HEK293 (cell line): Measurements from ENCODE around the gene HOXB9.
A peak's percentile ranks its signal among the peaks of the same experiment; 100 is the strongest.

ENCODE experiments used
- CTCF ChIA-PET: fragments of 350-600 bp; formaldehyde crosslinking; extraction: SDS; loops from one replicate; lab custom pipeline; 2021; ENCODE audit warnings: antibody characterized with exemption; lab: Yijun Ruan, JAX
- POLR2A ChIA-PET: fragments of 300-600 bp; formaldehyde crosslinking; extraction: SDS; loops from one replicate; lab custom pipeline; 2020; ENCODE audit warnings: antibody characterized with exemption, inconsistent platforms; lab: Yijun Ruan, JAX
- H3K27ac ChIP-seq: fragments of 200-500 bp; sonication (Bioruptor generic); 2 replicates; pipeline ENCODE4 v1.5.1; 2014; ENCODE audit warnings: low read depth, low read length, control low read depth, inconsistent platforms; ENCODE audit errors: extremely low read depth
- H3K36me3 ChIP-seq, 2 experiments: fragments of 200-500 bp in 1 of 2; sonication (Bioruptor generic) in 1 of 2; 1 replicate in 1 of 2; 2 replicates in 1 of 2; pipeline ENCODE4 v1.5.1; 2014 to 2017; ENCODE audit warnings: inconsistent platforms in 2 of 2, low read length in 2 of 2; ENCODE audit not compliant: control insufficient read depth in 2 of 2, insufficient read depth in 1 of 2
- H3K4me1 ChIP-seq: fragments of 200-500 bp; sonication (Bioruptor generic); 2 replicates; pipeline ENCODE4 v1.5.1; 2014; ENCODE audit warnings: mild to moderate bottlenecking, low read length, inconsistent platforms; ENCODE audit not compliant: control insufficient read depth, insufficient read depth
- H3K4me3 ChIP-seq: 2 replicates; pipeline ENCODE4 v1.5.1; 2011; ENCODE audit warnings: low read depth, mild to moderate bottlenecking, control low read depth, low read length, moderate library complexity
- H3K9me3 ChIP-seq: fragments of 200-500 bp; sonication (Bioruptor generic); 2 replicates; pipeline ENCODE4 v1.5.1; 2014; ENCODE audit warnings: low read depth, low read length, inconsistent platforms; ENCODE audit not compliant: control insufficient read depth, insufficient read depth
- ELK4 ChIP-seq: IDR thresholded peaks from 2 replicates; pipeline ENCODE4 v1.6.1; 2011; ENCODE audit warnings: mild to moderate bottlenecking, low read depth, low read length, borderline replicate concordance
- HOXD13 ChIP-seq: sonication (generic); formaldehyde crosslinking; IDR thresholded peaks from 2 replicates; pipeline ENCODE4 v1.8.0; 2022; ENCODE audit warnings: missing genetic modification reagents, borderline replicate concordance
- KLF10 ChIP-seq: fragments of 450-650 bp; IDR thresholded peaks from 2 replicates; pipeline ENCODE4 v1.5.1; 2018; ENCODE audit warnings: missing biosample characterization, mild to moderate bottlenecking, missing genetic modification characterization
- PRDM1 ChIP-seq: fragments of 450-650 bp; formaldehyde crosslinking; IDR thresholded peaks from 2 replicates; pipeline ENCODE4; 2016; ENCODE audit warnings: missing biosample characterization, missing genetic modification characterization
- PRDM6 ChIP-seq: fragments of 450-650 bp; formaldehyde crosslinking; IDR thresholded peaks from 2 replicates; pipeline ENCODE4 v1.5.1; 2017; ENCODE audit warnings: missing biosample characterization, missing genetic modification characterization
- SCRT2 ChIP-seq: fragments of 450-650 bp; formaldehyde crosslinking; IDR thresholded peaks from 2 replicates; pipeline ENCODE4 v1.5.1; 2016; ENCODE audit warnings: missing biosample characterization, missing genetic modification characterization
- ZBTB48 ChIP-seq: fragments of 450-650 bp; formaldehyde crosslinking; IDR thresholded peaks from 2 replicates; pipeline ENCODE4 v1.5.1; 2016; ENCODE audit warnings: missing biosample characterization, missing genetic modification characterization
- ZNF155 ChIP-seq: fragments of 450-650 bp; formaldehyde crosslinking; IDR thresholded peaks from 2 replicates; pipeline ENCODE4 v1.5.1; 2016; ENCODE audit warnings: missing biosample characterization, missing genetic modification characterization
- ZNF223 ChIP-seq: fragments of 450-650 bp; formaldehyde crosslinking; IDR thresholded peaks from 2 replicates; pipeline ENCODE4 v1.5.1; 2016; ENCODE audit warnings: missing biosample characterization, missing genetic modification characterization
- ZNF311 ChIP-seq: fragments of 450-650 bp; formaldehyde crosslinking; IDR thresholded peaks from 2 replicates; pipeline ENCODE4 v1.5.1; 2017; ENCODE audit warnings: missing biosample characterization, missing genetic modification characterization, borderline replicate concordance
- ZNF335 ChIP-seq: fragments of 450-650 bp; formaldehyde crosslinking; conservative IDR thresholded peaks from 2 replicates; pipeline ENCODE4 v1.5.1; 2016; ENCODE audit warnings: missing biosample characterization, missing genetic modification characterization
- ZNF518A ChIP-seq: fragments of 450-650 bp; formaldehyde crosslinking; conservative IDR thresholded peaks from 2 replicates; pipeline ENCODE4 v1.5.1; 2016; ENCODE audit warnings: low read depth, missing biosample characterization, missing genetic modification characterization
- ZNF571 ChIP-seq: fragments of 450-650 bp; formaldehyde crosslinking; IDR thresholded peaks from 2 replicates; pipeline ENCODE4 v1.5.0; 2017; ENCODE audit warnings: missing biosample characterization, missing genetic modification characterization
- ZNF580 ChIP-seq: fragments of 450-650 bp; formaldehyde crosslinking; IDR thresholded peaks from 2 replicates; pipeline ENCODE4 v1.5.1; 2016; ENCODE audit warnings: missing biosample characterization, missing genetic modification characterization
- ZNF600 ChIP-seq: fragments of 450-650 bp; formaldehyde crosslinking; IDR thresholded peaks from 2 replicates; pipeline ENCODE4 v1.5.1; 2016; ENCODE audit warnings: missing biosample characterization, missing genetic modification characterization
- ZNF791 ChIP-seq: fragments of 450-650 bp; formaldehyde crosslinking; IDR thresholded peaks from 2 replicates; pipeline ENCODE4 v1.5.1; 2016; ENCODE audit warnings: missing biosample characterization, missing genetic modification characterization
- ZNF792 ChIP-seq: fragments of 450-650 bp; formaldehyde crosslinking; IDR thresholded peaks from 2 replicates; pipeline ENCODE4 v1.5.1; 2016; ENCODE audit warnings: missing biosample characterization, missing genetic modification characterization
- ZNF830 ChIP-seq: fragments of 450-650 bp; IDR thresholded peaks from 2 replicates; pipeline ENCODE4 v1.5.0; 2018; ENCODE audit warnings: missing biosample characterization, missing genetic modification characterization, low read depth, mild to moderate bottlenecking, moderate library complexity
- TF ChIP-seq, protein P1 (sequence below): fragments of 450-650 bp; formaldehyde crosslinking; IDR thresholded peaks from 2 replicates; pipeline ENCODE4 v1.5.1; 2016; ENCODE audit warnings: missing biosample characterization, missing genetic modification characterization
- TF ChIP-seq, protein P2 (sequence below): fragments of 450-650 bp; formaldehyde crosslinking; IDR thresholded peaks from 2 replicates; pipeline ENCODE4 v1.5.1; 2016; ENCODE audit warnings: missing biosample characterization, missing genetic modification characterization
- TF ChIP-seq, protein P3 (sequence below): fragments of 450-650 bp; formaldehyde crosslinking; IDR thresholded peaks from 2 replicates; pipeline ENCODE4 v1.5.1; 2016; ENCODE audit warnings: missing biosample characterization, missing genetic modification characterization

HOXB9 gene

DNA sequence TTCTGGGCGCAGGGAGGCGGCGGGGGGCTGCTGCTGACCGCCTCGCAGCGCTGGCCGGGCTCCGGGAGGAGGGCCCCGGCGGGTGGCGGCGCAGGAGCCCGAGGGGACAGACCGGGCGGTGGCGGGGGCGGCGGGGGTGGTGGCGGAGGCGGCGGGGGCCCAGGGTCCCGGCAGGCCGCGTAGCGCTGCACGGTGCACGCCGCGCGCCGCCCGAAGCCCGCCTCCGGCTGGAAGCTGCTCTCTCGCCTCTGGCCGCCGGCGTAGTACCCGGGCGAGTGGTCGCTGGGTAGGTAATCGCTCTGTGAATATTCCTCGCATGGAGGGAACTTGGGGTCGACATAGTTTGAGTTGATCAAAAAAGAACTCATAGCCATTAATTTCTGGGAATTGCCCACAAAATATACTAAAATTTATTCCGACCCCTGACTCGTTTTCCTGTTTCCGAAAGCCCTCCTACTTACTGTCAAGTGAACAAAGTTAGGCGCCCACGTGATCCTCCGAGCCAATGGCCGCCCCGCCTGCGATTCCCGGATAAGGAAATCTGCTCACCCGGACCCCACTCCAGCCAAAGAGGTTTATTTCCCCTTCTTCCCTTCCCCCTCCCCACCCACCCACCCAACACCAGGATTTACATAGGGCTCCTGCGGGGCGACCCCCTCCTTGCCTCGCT is 48.1 kb downstream of the HOXB9 start, which contains the start of gene HOXB4 (continued):
- TF ChIP-seq ZNF518A (tag by site-specific recombination) (no peak), ZNF311 (tag by site-specific recombination) (no peak), ZNF830 (tag by site-specific recombination) (no peak), ELK4 (no peak), ZBTB48 (tag by site-specific recombination) (peak; percentile 67; the same call in 1 of the 2 replicates), ZNF335 (peak; percentile 35; the same call in 1 of the 2 replicates), ZNF155 (tag by site-specific recombination) (no peak)
- TF ChIP-seq, protein P1, sequence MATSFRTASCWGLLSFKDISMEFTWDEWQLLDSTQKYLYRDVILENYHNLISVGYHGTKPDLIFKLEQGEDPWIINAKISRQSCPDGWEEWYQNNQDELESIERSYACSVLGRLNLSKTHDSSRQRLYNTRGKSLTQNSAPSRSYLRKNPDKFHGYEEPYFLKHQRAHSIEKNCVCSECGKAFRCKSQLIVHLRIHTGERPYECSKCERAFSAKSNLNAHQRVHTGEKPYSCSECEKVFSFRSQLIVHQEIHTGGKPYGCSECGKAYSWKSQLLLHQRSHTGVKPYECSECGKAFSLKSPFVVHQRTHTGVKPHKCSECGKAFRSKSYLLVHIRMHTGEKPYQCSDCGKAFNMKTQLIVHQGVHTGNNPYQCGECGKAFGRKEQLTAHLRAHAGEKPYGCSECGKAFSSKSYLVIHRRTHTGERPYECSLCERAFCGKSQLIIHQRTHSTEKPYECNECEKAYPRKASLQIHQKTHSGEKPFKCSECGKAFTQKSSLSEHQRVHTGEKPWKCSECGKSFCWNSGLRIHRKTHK (tag by site-specific recombination), result no peak
- TF ChIP-seq, protein P2, sequence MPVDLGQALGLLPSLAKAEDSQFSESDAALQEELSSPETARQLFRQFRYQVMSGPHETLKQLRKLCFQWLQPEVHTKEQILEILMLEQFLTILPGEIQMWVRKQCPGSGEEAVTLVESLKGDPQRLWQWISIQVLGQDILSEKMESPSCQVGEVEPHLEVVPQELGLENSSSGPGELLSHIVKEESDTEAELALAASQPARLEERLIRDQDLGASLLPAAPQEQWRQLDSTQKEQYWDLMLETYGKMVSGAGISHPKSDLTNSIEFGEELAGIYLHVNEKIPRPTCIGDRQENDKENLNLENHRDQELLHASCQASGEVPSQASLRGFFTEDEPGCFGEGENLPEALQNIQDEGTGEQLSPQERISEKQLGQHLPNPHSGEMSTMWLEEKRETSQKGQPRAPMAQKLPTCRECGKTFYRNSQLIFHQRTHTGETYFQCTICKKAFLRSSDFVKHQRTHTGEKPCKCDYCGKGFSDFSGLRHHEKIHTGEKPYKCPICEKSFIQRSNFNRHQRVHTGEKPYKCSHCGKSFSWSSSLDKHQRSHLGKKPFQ (tag by site-specific recombination), result no peak

DNA sequence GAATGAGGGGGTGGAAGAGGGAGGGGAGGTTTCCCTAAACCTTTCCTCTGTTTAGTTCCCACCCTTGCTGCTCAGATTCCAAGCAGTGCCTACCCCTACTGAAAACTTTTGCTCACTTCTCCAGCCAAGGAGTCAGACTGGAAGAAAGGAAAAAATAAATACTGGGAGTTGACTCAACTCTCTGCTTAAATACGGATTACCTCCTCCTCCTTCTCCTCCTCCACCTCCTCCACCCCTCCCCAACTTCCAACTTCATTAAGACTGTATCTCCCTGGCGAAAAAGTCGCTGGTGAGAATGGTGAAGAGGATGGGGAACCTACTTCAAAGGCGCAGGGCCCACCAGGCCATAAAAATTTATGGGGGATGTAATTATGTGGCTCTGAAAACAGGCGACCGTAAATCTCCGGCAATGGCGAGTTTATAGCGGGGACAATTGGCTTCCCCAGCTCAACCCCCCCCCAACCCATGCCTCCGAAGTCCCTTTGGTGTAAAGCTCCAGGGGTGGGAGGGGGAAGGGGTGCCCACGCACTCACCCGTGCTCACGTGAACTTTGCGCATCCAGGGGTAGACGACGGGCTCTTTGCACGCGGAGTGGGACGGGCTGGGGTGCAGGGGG is 48.7 kb downstream of the HOXB9 start:
- Histone ChIP-seq H3K4me1 (peaks cover 71% of the 10 kb centered on the region), H3K27ac (peak overlapping the region; percentile 93), H3K36me3 (peaks cover 0 to 17% of the 10 kb centered on the region in 2 experiments; a peak in 2 of 3 replicates)
- TF ChIP-seq HOXD13 (CRISPR knock-in tag) (peak; percentile 40; the same call in 1 of the 2 replicates), SCRT2 (peak; percentile 35; the same call in 1 of the 2 replicates), ZNF792 (tag by site-specific recombination) (no peak), ZNF580 (tag by site-specific recombination) (peak; percentile 91), ZNF223 (tag by site-specific recombination) (peak; percentile 30; the same call in 1 of the 2 replicates), PRDM1 (tag by site-specific recombination) (no peak), ZNF600 (peak; percentile 10; the same call in 1 of the 2 replicates), PRDM6 (tag by site-specific recombination) (peak; percentile 100), ZNF791 (tag by site-specific recombination) (no peak), ZNF571 (tag by site-specific recombination) (no peak), KLF10 (tag by site-specific recombination) (peak; percentile 85)
- TF ChIP-seq, protein P3, sequence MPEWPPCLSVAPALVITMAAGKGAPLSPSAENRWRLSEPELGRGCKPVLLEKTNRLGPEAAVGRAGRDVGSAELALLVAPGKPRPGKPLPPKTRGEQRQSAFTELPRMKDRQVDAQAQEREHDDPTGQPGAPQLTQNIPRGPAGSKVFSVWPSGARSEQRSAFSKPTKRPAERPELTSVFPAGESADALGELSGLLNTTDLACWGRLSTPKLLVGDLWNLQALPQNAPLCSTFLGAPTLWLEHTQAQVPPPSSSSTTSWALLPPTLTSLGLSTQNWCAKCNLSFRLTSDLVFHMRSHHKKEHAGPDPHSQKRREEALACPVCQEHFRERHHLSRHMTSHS, result peak; percentile 96

More for the DNA sequence above, 48.7 kb downstream of the HOXB9 start:
- ChIA-PET POLR2A (interaction anchor here (0.6 to 4.1 kb wide), 9 partner anchors 10 to 1658 kb away, joined by 3 to 26 read pairs (median 5); no protein-coding TSS in a partner anchor), CTCF (interaction anchor here (0.7 kb wide), 2 partner anchors 59 to 84 kb away, joined by 3 read pairs; no protein-coding TSS in a partner anchor)
- peak overlapping the region; percentile 52 for H3K4me3 ChIP-seq
- H3K9me3 ChIP-seq, result no peaks in the 10 kb centered on the region
